Anterior cingulate cortex (tissue), 58 donors: ENCODE results near the gene ARHGEF19.
"Not testable (repeated sequence)": the region's sequence is repeated elsewhere in the genome, so short reads cannot be mapped to it uniquely, and the experiment has no call there.

ENCODE experiments used
- DNase-seq, 58 donors: peaks; one replicate each; lab custom pipeline; 2025; lab: John Stamatoyannopoulos, UW

The ARHGEF19 gene

GRCh38 chr1:16207318-16208269 lies 4.9 kb downstream of the ARHGEF19 start:
- DNase-seq: no peak

DNA sequence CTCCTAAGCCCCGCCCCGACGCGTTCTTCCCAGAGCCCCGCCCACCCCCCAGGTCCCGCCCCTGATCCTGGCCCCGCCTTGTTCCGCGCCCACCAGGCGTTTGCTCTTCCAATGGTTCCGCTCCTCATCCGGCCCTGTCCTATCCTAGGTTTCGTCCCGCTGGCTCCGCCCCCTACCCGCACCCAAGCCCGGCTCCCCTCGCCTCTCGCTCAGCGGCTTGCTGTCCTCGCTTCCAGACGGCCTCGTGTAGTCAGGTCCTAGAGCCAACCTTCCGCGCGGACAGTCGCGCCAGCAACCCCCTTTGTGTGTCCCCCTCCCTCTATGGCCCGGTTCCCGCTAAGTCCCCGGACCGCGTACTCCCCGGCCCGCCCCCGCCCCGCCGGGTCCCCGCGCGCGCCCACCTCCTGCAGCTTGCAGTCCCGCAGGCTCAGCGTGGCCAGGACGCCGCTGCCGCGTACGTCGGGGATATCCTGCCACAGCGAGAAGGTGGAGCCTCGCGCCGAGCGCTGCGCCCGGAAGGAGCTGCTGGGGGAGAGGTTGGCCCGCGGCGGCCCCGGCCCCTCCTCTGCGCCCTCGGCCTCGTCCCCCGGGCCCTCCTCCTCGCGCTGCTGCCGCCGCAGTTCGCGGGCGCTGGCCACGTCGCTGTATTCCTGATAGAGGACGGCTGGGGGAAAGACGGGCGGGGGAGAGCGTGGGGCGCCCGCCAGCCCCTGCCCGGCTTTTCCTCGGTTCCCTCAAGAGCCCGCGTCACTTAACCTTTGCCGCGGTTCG lies 5.7 kb downstream of the ARHGEF19 start:
- DNase-seq: peak; percentile 16 to 93 (median 86)

DNA sequence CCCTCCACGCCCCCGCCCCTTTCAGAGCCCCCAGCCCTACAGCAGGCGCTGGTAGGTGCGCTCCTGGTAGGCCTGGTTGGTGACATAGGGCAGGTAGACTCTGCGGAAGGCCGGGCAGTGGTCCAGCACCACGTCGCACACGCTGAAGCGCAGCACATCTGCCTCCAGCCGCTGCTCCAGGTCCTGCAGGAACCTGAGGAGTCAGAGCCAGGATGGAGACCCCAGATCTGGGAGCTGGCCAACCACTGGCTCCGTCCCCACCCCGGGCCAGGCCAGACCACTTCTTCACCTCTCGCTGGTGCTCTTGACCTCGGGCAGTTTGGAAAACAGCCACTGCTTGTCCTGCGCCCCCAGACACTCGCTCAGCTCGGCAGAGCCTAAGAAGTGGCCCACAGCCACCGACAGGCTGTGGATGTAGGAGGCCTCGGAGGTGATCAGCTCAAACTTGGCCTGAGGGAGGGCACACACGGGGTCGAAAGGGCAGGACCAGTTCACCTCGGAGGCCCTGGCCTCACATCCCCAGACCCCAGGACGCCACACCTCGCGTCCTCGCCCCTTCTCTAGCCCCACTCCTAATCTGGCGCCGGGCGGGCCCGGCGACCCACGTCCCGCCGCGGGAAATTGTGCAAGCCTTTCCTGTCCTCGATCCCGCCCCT lies 6.4 kb downstream of the ARHGEF19 start:
- DNase-seq: peak in 1 of 58 donors; percentile 29

DNA sequence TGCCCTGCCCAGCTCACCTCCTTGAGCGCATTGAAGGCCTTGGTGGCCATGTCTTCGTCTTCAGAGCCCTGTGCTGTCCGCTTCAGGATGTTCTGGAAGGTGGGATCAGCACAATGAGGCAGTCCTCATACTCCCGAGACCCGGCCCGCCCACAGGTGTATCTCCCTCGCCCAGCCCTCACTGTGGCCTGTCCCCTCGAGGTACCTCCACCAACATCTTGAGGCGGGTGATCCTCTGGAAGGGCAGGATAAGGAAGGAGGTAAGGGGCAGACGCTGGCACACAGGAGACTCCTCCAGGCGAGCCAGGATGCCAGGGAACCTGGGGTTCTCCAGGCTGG lies 7.1 kb downstream of the ARHGEF19 start:
- DNase-seq: no peak

- DNase-seq: no peak
Observed at GRCh38 chr1:16204634-16205333, 7.7 kb downstream of the ARHGEF19 start.

DNA sequence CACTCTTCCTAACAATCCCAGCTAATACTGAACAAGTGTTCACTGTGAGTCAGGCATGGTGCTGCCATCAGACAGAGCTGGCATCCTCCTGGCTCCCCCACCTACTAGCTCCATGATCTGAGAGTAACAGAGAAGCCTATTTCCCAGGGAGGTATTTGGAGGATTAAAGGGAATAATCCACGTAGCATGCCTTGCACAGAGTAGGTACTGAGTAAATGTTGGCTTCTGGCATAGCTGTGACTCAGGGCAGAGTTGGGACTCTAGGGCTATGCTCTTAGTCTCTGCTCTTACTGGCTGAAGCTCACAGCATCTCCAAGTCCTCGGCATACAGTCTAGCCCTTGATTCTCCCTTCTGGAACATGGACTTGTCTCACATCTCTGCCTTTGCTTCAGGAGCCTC lies 8.2 kb downstream of the ARHGEF19 start:
- no peak for DNase-seq

- DNase-seq: no peak
Observed at GRCh38 chr1:16203550-16203949, 8.9 kb downstream of the ARHGEF19 start.

GRCh38 chr1:16202281-16203210 lies 9.9 kb downstream of the ARHGEF19 start:
- no peak for DNase-seq

DNA sequence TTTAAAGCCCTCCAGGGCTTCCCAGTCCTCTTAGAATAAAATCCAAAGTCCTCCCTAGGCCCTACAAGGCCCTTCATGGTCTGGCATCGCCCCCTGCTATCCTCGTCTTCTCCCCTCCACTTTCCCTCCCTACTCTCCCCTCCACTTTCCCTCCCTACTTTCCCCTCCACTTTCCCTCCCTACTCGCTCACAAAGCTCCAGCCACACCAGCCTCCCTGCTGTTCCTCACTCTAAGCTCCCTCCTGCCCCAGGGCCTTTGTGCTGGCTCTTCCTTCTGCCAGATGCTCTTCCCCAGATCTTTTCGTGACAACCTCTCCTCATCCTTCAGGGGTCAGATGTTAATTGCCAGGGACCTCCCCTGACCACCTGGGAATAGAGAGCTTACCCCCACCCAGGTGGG lies 12.8 kb downstream of the ARHGEF19 start:
- no peak for DNase-seq

- DNase-seq: no peak
Observed at GRCh38 chr1:16199157-16199501, 13.3 kb downstream of the ARHGEF19 start.

GRCh38 chr1:16198444-16199156 lies 13.9 kb downstream of the ARHGEF19 start:
- DNase-seq: no peak

DNA sequence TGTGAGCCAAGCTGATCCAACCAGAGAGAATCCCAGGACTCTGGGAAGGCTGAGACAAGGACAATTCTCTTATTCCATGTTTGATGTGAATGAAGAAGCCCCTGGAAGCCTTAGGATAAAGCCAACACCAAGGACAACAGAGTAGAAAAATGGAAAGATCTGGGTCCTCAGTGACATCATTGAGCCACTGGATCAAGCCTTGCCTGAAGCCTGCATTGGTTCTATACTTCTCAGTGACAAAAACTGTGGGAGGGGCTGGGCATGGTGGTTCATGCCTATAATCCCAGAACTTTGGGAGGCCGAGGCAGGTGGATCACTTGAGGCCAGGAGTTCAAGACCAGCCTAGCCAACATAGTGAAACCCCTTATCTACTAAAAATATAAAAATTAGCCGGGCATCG lies 15.6 kb downstream of the ARHGEF19 start:
- no peak for DNase-seq

GRCh38 chr1:16196139-16196538 lies 16.3 kb downstream of the ARHGEF19 start:
- not testable (repeated sequence) for DNase-seq

GRCh38 chr1:16195518-16195905 lies 16.9 kb downstream of the ARHGEF19 start:
- DNase-seq: no peak

- DNase-seq: no peak
Observed at GRCh38 chr1:16191916-16192546, 20.4 kb downstream of the ARHGEF19 start.

DNA sequence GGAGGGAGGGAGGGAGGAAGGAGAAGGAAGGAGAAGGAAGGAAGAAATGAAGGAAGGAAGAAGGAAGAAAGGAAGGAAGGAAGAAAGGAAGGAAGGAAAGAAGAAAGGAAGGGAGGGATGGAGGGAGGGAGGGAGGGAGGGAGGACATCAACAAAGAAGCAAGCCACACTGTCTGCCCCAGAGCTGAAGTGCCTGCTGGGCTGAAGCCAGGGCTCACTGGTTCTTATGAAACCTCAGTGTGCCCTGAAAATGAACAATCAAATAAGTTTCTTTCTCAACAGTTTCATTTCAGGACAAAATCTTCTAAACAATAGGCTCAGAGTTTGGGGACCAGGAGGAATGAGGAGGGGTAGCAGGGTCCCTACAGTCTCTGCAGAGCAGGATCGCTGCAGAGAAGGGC lies 21.1 kb downstream of the ARHGEF19 start:
- peak in 1 of 58 donors; percentile 14 for DNase-seq

GRCh38 chr1:16189921-16190621 lies 22.4 kb downstream of the ARHGEF19 start:
- peak in 53 of 58 donors; percentile 10 to 92 (median 68) for DNase-seq

DNA sequence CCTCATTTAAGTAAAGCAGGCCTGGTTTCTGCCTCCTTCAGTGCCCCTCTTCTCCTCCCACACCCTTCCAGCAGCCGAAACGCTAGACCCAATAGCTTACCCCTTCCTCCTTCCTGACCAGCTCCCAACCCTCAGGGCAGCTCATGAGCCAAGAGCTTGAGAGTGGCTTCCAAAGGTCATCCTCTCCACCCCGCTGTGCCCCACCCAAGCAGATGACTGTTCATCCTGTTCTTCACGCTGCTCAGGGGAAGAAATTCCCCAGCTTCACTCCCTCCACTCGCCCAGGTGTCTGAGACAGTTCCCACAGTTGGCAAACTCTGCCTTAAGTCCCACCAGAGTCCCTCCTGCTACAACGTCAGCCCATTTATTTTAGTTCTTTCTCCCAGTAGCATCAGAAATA lies 23.4 kb downstream of the ARHGEF19 start:
- no peak for DNase-seq
